HEK293T (cell line): ENCODE results near the gene FUT7.

Source experiments
- BHLHE40 ChIP-seq: fragments of 450-650 bp; IDR thresholded peaks from 2 replicates; pipeline ENCODE4 v1.6.1; 2016; ENCODE audit warnings: mild to moderate bottlenecking, moderate library complexity, borderline replicate concordance
- CTBP1 ChIP-seq: fragments of 450-650 bp; IDR thresholded peaks from 2 replicates; pipeline ENCODE4 v1.6.1; 2016; ENCODE audit warnings: borderline replicate concordance
- ELF4 ChIP-seq: fragments of 450-650 bp; IDR thresholded peaks from 2 replicates; pipeline ENCODE4 v1.6.1; 2017; ENCODE audit warnings: antibody characterized with exemption
- FOXA1 ChIP-seq: fragments of 450-650 bp; IDR thresholded peaks from 2 replicates; pipeline ENCODE4 v1.6.1; 2016; ENCODE audit warnings: mild to moderate bottlenecking
- FOXK2 ChIP-seq: fragments of 450-650 bp; IDR thresholded peaks from 2 replicates; pipeline ENCODE4 v1.6.1; 2016; ENCODE audit warnings: mild to moderate bottlenecking
- FOXM1 ChIP-seq: fragments of 450-650 bp; IDR thresholded peaks from 2 replicates; pipeline ENCODE4 v1.6.1; 2017; ENCODE audit warnings: mild to moderate bottlenecking, borderline replicate concordance
- L3MBTL2 ChIP-seq: fragments of 450-650 bp; conservative IDR thresholded peaks from 2 replicates; pipeline ENCODE4 v1.6.1; 2016; ENCODE audit warnings: mild to moderate bottlenecking
- NFRKB ChIP-seq: fragments of 450-650 bp; IDR thresholded peaks from 2 replicates; pipeline ENCODE4 v1.6.1; 2016; ENCODE audit warnings: mild to moderate bottlenecking, moderate library complexity
- SP1 ChIP-seq: fragments of 450-650 bp; IDR thresholded peaks from 2 replicates; pipeline ENCODE4 v1.6.1; 2017
- SUZ12 ChIP-seq: fragments of 450-650 bp; IDR thresholded peaks from 2 replicates; pipeline ENCODE4 v1.6.1; 2016; ENCODE audit warnings: mild to moderate bottlenecking
- TARDBP ChIP-seq: fragments of 450-650 bp; IDR thresholded peaks from 2 replicates; pipeline ENCODE4 v1.6.1; 2016
- ZNF384 ChIP-seq: fragments of 450-650 bp; IDR thresholded peaks from 2 replicates; pipeline ENCODE4 v1.6.1; 2016
- TF ChIP-seq, protein P1 (sequence below): fragments of 450-650 bp; IDR thresholded peaks from 2 replicates; pipeline ENCODE4 v1.6.1; 2016

DNA sequence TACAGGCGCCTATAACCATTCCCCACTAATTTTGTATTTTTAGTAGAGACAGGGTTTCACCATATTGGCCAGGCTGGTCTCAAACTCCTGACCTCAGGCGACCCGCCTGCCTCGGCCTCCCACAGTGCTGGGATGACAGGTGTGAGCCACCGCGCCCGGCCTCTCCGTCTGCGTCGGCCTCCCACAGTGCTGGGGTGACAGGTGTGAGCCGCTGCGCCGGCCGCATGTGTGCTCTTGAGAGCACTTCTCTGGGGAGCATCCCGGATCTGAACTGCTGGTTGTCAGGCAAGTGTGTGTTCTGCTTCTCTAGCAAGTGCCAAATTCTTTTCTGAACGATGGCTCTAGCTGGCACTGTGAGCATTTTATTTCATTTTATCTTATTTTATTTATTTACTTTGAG lies 25.7 kb upstream of the FUT7 start:
- TF ChIP-seq ZNF384 (no peak), SUZ12 (no peak), SP1 (no peak), BHLHE40 (no peak), L3MBTL2 (no peak), NFRKB (no peak), FOXM1 (no peak), FOXA1 (no peak), ELF4 (no peak), TARDBP (no peak), CTBP1 (no peak), FOXK2 (no peak)
- TF ChIP-seq, protein P1, sequence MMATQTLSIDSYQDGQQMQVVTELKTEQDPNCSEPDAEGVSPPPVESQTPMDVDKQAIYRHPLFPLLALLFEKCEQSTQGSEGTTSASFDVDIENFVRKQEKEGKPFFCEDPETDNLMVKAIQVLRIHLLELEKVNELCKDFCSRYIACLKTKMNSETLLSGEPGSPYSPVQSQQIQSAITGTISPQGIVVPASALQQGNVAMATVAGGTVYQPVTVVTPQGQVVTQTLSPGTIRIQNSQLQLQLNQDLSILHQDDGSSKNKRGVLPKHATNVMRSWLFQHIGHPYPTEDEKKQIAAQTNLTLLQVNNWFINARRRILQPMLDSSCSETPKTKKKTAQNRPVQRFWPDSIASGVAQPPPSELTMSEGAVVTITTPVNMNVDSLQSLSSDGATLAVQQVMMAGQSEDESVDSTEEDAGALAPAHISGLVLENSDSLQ, result no peak
